ENCODE data around the gene KRT6C.

KRT6C gene

DNA sequence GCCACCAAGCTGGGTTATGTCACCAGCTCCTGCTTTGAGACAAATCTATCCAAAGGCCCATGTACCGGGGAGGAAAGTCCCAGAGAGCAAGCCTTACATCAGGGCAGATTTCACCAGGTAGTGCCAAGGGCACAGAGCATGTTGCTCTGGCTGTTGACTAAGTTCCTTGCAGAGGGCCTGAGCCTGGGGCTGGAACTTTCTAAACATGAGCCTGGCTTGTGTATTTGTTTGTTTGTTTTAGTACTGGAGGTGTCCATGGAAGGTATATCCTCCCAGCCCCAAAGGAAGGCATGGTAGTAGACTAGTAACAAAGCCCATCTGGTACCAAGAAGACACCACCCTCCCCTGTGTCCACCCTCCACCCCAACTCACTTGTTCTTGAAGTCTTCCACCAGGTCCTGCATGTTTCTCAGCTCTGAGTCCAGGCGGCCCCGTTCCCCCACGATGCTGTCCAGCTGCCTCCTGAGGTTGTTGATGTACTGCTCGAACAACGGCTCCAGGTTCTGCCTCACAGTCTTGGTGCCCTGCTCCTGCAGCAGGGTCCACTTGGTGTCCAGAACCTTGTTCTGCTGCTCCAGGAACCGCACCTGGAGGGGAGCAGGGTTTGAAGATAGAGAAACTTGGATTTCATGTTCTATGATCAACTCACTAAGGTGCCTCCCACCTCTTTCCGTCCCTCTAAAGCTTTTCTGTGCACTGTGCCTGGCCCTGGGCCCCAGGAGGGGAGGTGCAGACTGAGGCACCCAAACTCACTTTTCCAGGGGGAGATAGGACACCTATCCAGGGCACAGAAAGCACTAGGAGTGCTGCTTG, 45.2 kb upstream of the KRT6C start:
- H3K4me3 ChIP-seq (ENCODE audit: control insufficient read depth, low read depth, low read length): no peak overlapping the region
- TF ChIP-seq CTCF (conservative IDR thresholded peaks at IDR 0.05; ENCODE audit: control insufficient read depth, insufficient read depth, low read depth, low read length): no peak

GRCh38 chr12:52517888-52518287, 44.3 kb upstream of the KRT6C start:
- H3K4me3 ChIP-seq (ENCODE audit: control insufficient read depth, low read depth, low read length): no peak overlapping the region
- no peak for DNase-seq (ENCODE audit: low read depth)
- TF ChIP-seq CTCF (conservative IDR thresholded peaks at IDR 0.05; ENCODE audit: control insufficient read depth, insufficient read depth, low read depth, low read length): no peak

More for the DNA sequence above, 45.2 kb upstream of the KRT6C start:
- DNase-seq (ENCODE audit: low read depth): no peak

- no peak overlapping the region for H3K4me3 ChIP-seq (ENCODE audit: control insufficient read depth, low read depth, low read length)
- DNase-seq (ENCODE audit: low read depth): no peak
- no peak for TF ChIP-seq CTCF (conservative IDR thresholded peaks at IDR 0.05; ENCODE audit: control insufficient read depth, insufficient read depth, low read depth, low read length)
Measured at GRCh38 chr12:52517005-52517835, 43.6 kb upstream of the KRT6C start.

GRCh38 chr12:52515927-52516831, 42.6 kb upstream of the KRT6C start:
- no peak overlapping the region for H3K4me3 ChIP-seq (ENCODE audit: control insufficient read depth, low read depth, low read length)
- TF ChIP-seq CTCF (conservative IDR thresholded peaks at IDR 0.05; ENCODE audit: control insufficient read depth, insufficient read depth, low read depth, low read length): no peak
- peak; percentile 15 for DNase-seq (ENCODE audit: low read depth)

- TF ChIP-seq CTCF (conservative IDR thresholded peaks at IDR 0.05; ENCODE audit: control insufficient read depth, insufficient read depth, low read depth, low read length): no peak
- no peak overlapping the region for H3K4me3 ChIP-seq (ENCODE audit: control insufficient read depth, low read depth, low read length)
- no peak for DNase-seq (ENCODE audit: low read depth)
Measured at GRCh38 chr12:52515319-52515646, 41.7 kb upstream of the KRT6C start.

All from fibroblast of mammary gland (primary cell).